Peyer's patch (tissue), 4 donors: Measurements from ENCODE around the gene MARCKSL1.
A peak's percentile ranks its signal among the peaks of the same experiment; 100 is the strongest.

Experiments
- CTCF ChIP-seq, 6 experiments: fragments of 450-650 bp in 4 of 6; fragments of 200-600 bp in 2 of 6; sonication (generic) in 1 of 6; IDR thresholded peaks; one replicate each; pipeline ENCODE4 v1.5.1; 2017 to 2019; ENCODE audit warnings: antibody characterized with exemption in 6 of 6, mild to moderate bottlenecking in 3 of 6, moderate library complexity in 1 of 6
- POLR2A ChIP-seq, 2 donors: fragments of 450-650 bp; IDR thresholded peaks; one replicate each; pipeline ENCODE4 v1.5.1; 2017; ENCODE audit warnings: antibody characterized with exemption in 2 of 2, mild to moderate bottlenecking in 2 of 2, moderate library complexity in 2 of 2

GRCh38 chr1:32334864-32335534 is 1.0 kb downstream of the MARCKSL1 start:
- peak; percentile 58 to 85 (median 64) for TF ChIP-seq CTCF (IDR thresholded peaks at IDR 0.05)
- no peak for TF ChIP-seq POLR2A (IDR thresholded peaks at IDR 0.05)
